BJ (cell line): Measurements from ENCODE around the gene LDLRAD4. TPM values are rescaled to one million over a fixed set of nuclear protein-coding genes. Genes with fewer than 3 reads are reported as not detected.

Experiments used
- CTCF ChIA-PET: fragments of 350-600 bp; formaldehyde crosslinking; extraction: SDS; loops from one replicate; lab custom pipeline; 2021; ENCODE audit warnings: antibody characterized with exemption, inconsistent platforms; lab: Yijun Ruan, JAX
- POLR2A ChIA-PET: fragments of 300-600 bp; sonication (Branson Sonifier 250); formaldehyde crosslinking; extraction: SDS; loops from one replicate; lab custom pipeline; 2021; ENCODE audit warnings: antibody characterized with exemption; lab: Charles Lee
- DNase-seq: peaks from one replicate; pipeline ENCODE4 v3.0.0-alpha.2; 2011; ENCODE audit warnings: low read depth
- H3K27me3 ChIP-seq: 2 replicates; pipeline ENCODE4 v1.6.0; 2011; ENCODE audit warnings: low read length; ENCODE audit not compliant: control insufficient read depth, insufficient read depth
- H3K36me3 ChIP-seq: 2 replicates; pipeline ENCODE4 v1.5.1; 2011; ENCODE audit warnings: low read length; ENCODE audit not compliant: control insufficient read depth, insufficient read depth
- H3K4me3 ChIP-seq: 2 replicates; pipeline ENCODE4 v1.5.1; 2011; ENCODE audit warnings: low read depth, mild to moderate bottlenecking, control low read depth, low read length
- CTCF ChIP-seq: IDR thresholded peaks from 2 replicates; pipeline ENCODE4 v1.5.1; 2011; ENCODE audit warnings: low read depth, mild to moderate bottlenecking, control low read depth, inconsistent platforms, low read length, moderate library complexity; ENCODE audit not compliant: insufficient read depth
- polyA plus RNA-seq: library from polyadenylated mRNA; depleted of rRNA; stranded (reverse); fragments of >200 nt; gene quantifications from 2 replicates; pipeline ENCODE4 v1.2.3, GENCODE V29; 2011

LDLRAD4 gene
- polyA plus RNA-seq, 1 experiment = not detected

GRCh38 chr18:13550418-13551304, 332.1 kb downstream of the LDLRAD4 start:
- H3K36me3 ChIP-seq = no peaks in the 10 kb centered on the region
- TF ChIP-seq CTCF = no peak
- H3K27me3 ChIP-seq = no peaks in the 10 kb centered on the region; the same call in 1 of the 2 replicates
- CTCF ChIA-PET = interaction anchor here (2.2 kb wide), 1 partner anchor 12 kb away, joined by 6 read pairs; no protein-coding TSS in a partner anchor
- POLR2A ChIA-PET = no interaction called here
- H3K4me3 ChIP-seq = no peak overlapping the region
- no peak for DNase-seq

GRCh38 chr18:13551305-13551603, 332.7 kb downstream of the LDLRAD4 start:
- POLR2A ChIA-PET = no interaction called here
- Histone ChIP-seq H3K27me3 (no peaks in the 10 kb centered on the region; the same call in 1 of the 2 replicates), H3K36me3 (no peaks in the 10 kb centered on the region), H3K4me3 (no peak overlapping the region)
- no peak for TF ChIP-seq CTCF
- CTCF ChIA-PET = no interaction called here
- DNase-seq = no peak

- no peaks in the 10 kb centered on the region for H3K36me3 ChIP-seq
- DNase-seq = no peak
- ChIA-PET POLR2A (no interaction called here), CTCF (interaction anchor here (0.9 kb wide), 1 partner anchor 13 kb away, joined by 3 read pairs; no protein-coding TSS in a partner anchor)
- no peak overlapping the region for H3K4me3 ChIP-seq
- no peak for TF ChIP-seq CTCF
- H3K27me3 ChIP-seq = no peaks in the 10 kb centered on the region; the same call in 1 of the 2 replicates
Observed at GRCh38 chr18:13551841-13552733, 333.5 kb downstream of the LDLRAD4 start.

GRCh38 chr18:13553449-13553848, 334.9 kb downstream of the LDLRAD4 start:
- H3K4me3 ChIP-seq = no peak overlapping the region
- no peaks in the 10 kb centered on the region for H3K36me3 ChIP-seq
- POLR2A ChIA-PET = no interaction called here
- TF ChIP-seq CTCF = no peak
- DNase-seq = no peak
- CTCF ChIA-PET = no interaction called here
- H3K27me3 ChIP-seq = no peaks in the 10 kb centered on the region; the same call in 1 of the 2 replicates

GRCh38 chr18:13555192-13555591, 336.6 kb downstream of the LDLRAD4 start:
- H3K36me3 ChIP-seq = no peaks in the 10 kb centered on the region
- H3K27me3 ChIP-seq = no peaks in the 10 kb centered on the region; the same call in 1 of the 2 replicates
- no peak for DNase-seq
- ChIA-PET CTCF (interaction anchor here (1.4 kb wide), 1 partner anchor 74 kb away, joined by 4 read pairs; no protein-coding TSS in a partner anchor), POLR2A (no interaction called here)
- TF ChIP-seq CTCF = no peak
- H3K4me3 ChIP-seq = no peak overlapping the region
